ENCODE results near the gene GPD2. TPM values are rescaled to one million over a fixed set of nuclear protein-coding genes. Genes with fewer than 3 reads are reported as not detected.

The GPD2 gene
- polyA plus RNA-seq, 1 donor (not counting 4 experiments of a cell fraction or from before 2014, with no cell fraction given), result 27.6 TPM

DNA sequence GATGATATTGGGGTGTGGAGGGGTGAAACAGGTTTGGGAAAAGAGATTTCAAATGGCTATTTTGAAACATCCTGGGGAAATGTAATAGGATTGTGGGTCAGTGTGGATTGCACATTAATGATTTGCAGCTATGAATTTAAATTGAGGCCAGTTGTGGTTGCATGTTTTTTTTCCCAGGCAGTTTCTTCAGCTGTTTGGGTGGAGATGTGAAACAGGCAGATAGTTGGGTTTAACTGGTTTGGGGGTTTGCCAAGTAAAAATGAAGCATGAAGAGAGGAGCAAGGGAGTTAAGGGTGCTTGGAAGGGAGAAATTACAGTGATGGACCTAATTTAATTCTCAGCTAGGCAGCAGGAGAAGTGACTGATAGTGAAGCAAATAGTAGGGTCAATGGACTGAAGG, 16.8 kb downstream of the GPD2 start:
- Histone ChIP-seq H4K20me1 (ENCODE audit: control insufficient read depth, extremely low read depth, insufficient read depth, low read length) (no peaks in the 10 kb centered on the region), H3K4me3 (ENCODE audit: control insufficient read depth in 2 of 3, extremely low read depth in 1 of 3, insufficient read depth in 2 of 3, low read depth in 1 of 3, low read length in 3 of 3) (no peak overlapping the region), H3K4me1 (ENCODE audit: control insufficient read depth, extremely low read depth, insufficient read depth, low read length) (peaks cover 17% of the 10 kb centered on the region), H3K9me1 (ENCODE audit: control insufficient read depth, extremely low read depth, insufficient read depth, low read length) (no peaks in the 10 kb centered on the region), H3K36me3 (ENCODE audit: control insufficient read depth in 2 of 2, extremely low read depth in 1 of 2, insufficient read depth in 2 of 2, low read length in 2 of 2) (no peaks in the 10 kb centered on the region), H3K9ac (ENCODE audit: control insufficient read depth, extremely low read depth, insufficient read depth, low read length) (no peak overlapping the region), H3K27ac (ENCODE audit: control insufficient read depth, insufficient read depth, low read length) (no peak overlapping the region), H3K9me3 (ENCODE audit: control insufficient read depth, low read depth, low read length) (no peaks in the 10 kb centered on the region), H3K4me2 (ENCODE audit: control insufficient read depth, extremely low read depth, insufficient read depth, low read depth, low read length) (no peak overlapping the region), H3K79me2 (ENCODE audit: control insufficient read depth, insufficient read depth, low read length) (peaks cover 43% of the 10 kb centered on the region), H2AFZ (ENCODE audit: control insufficient read depth, low read length) (no peak overlapping the region), H3K27me3 (ENCODE audit: control insufficient read depth, extremely low read depth, insufficient read depth, low read length) (no peaks in the 10 kb centered on the region)
- dilution Hi-C loops (cut with MboI; ENCODE audit: extremely low pct_ligation_motif_present, low sequenced_read_pairs), result no loop called here
- no peak for TF ChIP-seq EZH2 (IDR thresholded peaks at IDR 0.05; ENCODE audit: low read length)
- TF ChIP-seq, protein P1, sequence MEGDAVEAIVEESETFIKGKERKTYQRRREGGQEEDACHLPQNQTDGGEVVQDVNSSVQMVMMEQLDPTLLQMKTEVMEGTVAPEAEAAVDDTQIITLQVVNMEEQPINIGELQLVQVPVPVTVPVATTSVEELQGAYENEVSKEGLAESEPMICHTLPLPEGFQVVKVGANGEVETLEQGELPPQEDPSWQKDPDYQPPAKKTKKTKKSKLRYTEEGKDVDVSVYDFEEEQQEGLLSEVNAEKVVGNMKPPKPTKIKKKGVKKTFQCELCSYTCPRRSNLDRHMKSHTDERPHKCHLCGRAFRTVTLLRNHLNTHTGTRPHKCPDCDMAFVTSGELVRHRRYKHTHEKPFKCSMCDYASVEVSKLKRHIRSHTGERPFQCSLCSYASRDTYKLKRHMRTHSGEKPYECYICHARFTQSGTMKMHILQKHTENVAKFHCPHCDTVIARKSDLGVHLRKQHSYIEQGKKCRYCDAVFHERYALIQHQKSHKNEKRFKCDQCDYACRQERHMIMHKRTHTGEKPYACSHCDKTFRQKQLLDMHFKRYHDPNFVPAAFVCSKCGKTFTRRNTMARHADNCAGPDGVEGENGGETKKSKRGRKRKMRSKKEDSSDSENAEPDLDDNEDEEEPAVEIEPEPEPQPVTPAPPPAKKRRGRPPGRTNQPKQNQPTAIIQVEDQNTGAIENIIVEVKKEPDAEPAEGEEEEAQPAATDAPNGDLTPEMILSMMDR (optimal IDR thresholded peaks at IDR 0.05 in 1 of 3, IDR thresholded peaks at IDR 0.05 in 1 of 3, conservative IDR thresholded peaks at IDR 0.05 in 1 of 3; ENCODE audit: extremely low read depth in 1 of 3, insufficient read depth in 2 of 3, low read length in 3 of 3), result no peak
- no peak for DNase-seq (ENCODE audit: low read depth, low spot score)
- no peak for FAIRE-seq

DNA sequence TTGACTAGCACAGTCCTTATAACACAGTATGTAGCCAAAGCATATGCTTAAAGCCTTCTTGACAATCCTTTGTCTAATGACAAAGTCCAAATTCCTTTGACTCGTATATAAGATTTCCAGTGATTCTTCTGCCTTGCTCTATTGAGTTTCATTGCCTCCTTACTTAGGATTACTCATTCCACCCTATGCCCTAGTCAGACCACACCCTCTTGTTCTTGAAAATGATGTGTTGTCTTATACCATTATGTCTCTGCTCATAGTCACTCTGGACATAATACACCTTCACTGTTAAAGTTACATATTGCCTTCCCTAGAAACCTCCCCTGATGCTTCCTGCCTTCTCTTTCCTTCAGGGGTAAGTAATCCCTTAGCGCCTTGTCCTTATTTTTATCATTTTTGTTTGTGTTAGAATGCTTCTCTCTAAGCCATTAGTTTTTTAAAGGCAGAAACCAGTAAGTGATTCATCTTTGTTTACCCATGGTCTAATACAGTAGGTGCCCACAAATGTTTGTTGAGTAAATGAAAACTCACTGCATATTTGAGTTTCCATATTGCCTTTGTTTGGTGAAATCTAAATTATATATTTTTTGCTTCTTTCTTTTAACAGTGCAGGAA, 19.3 kb downstream of the GPD2 start:
- Histone ChIP-seq H2AFZ (ENCODE audit: control insufficient read depth, low read length) (no peak overlapping the region), H3K36me3 (ENCODE audit: control insufficient read depth in 2 of 2, extremely low read depth in 1 of 2, insufficient read depth in 2 of 2, low read length in 2 of 2) (no peaks in the 10 kb centered on the region), H3K4me1 (ENCODE audit: control insufficient read depth, extremely low read depth, insufficient read depth, low read length) (peaks cover 20% of the 10 kb centered on the region), H3K9ac (ENCODE audit: control insufficient read depth, extremely low read depth, insufficient read depth, low read length) (no peak overlapping the region), H3K4me2 (ENCODE audit: control insufficient read depth, extremely low read depth, insufficient read depth, low read depth, low read length) (peak overlapping the region; percentile 2), H3K9me3 (ENCODE audit: control insufficient read depth, low read depth, low read length) (no peaks in the 10 kb centered on the region), H3K27ac (ENCODE audit: control insufficient read depth, insufficient read depth, low read length) (peak overlapping the region; percentile 42), H3K27me3 (ENCODE audit: control insufficient read depth, extremely low read depth, insufficient read depth, low read length) (no peaks in the 10 kb centered on the region), H3K4me3 (ENCODE audit: control insufficient read depth in 2 of 3, extremely low read depth in 1 of 3, insufficient read depth in 2 of 3, low read depth in 1 of 3, low read length in 3 of 3) (no peak overlapping the region), H3K79me2 (ENCODE audit: control insufficient read depth, insufficient read depth, low read length) (peaks cover 56% of the 10 kb centered on the region), H3K9me1 (ENCODE audit: control insufficient read depth, extremely low read depth, insufficient read depth, low read length) (no peaks in the 10 kb centered on the region), H4K20me1 (ENCODE audit: control insufficient read depth, extremely low read depth, insufficient read depth, low read length) (no peaks in the 10 kb centered on the region)
- dilution Hi-C loops (cut with MboI; ENCODE audit: extremely low pct_ligation_motif_present, low sequenced_read_pairs), result no loop called here
- TF ChIP-seq, protein P1 (optimal IDR thresholded peaks at IDR 0.05 in 1 of 3, IDR thresholded peaks at IDR 0.05 in 1 of 3, conservative IDR thresholded peaks at IDR 0.05 in 1 of 3; ENCODE audit: extremely low read depth in 1 of 3, insufficient read depth in 2 of 3, low read length in 3 of 3), result no peak
- DNase-seq (ENCODE audit: low read depth, low spot score) (no peak), FAIRE-seq (no peak)

Data from keratinocyte (primary cell).